ENCODE data around the gene NKX3-2.
"Not testable (repeated sequence)": the region's sequence is repeated elsewhere in the genome, so short reads cannot be mapped to it uniquely, and the experiment has no call there.

Gene NKX3-2

DNA sequence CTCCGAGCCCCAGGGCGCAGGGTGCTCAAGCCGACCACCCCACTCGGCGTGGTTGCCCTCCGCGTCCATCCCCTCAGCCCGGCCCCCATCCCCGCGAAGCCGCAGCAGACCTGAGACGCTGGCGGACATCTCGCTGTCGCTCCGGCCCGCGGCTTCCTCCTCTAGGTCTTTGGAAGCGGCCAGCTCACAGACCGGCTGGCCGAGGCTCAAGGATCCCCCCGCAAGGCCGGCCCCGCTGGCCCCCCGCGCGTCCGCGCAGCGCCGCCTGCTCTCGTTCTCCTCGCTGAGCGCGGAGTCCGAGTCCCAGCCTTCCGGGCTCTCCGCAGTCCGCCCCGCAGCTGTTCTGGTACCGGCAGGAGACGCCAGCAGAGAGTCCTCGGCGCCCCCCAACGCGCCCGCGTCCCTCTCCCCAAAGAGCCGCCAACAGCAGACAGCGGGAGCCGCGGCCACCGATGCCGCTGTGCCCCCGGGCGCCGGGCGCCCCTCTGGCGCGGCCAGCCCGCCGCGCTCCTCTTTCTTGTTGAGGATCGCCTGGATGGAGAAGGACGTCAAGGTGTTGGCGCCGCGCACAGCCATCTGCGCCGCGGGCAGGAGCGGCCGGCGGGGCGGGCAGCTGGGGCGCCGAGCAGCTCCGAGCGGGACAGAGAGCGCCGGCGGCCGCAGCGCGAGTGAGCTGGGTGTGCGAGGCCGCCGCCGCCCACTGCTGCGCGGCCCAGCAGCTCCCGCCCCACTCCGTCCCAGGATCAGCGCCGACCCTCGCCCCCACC lies at the start of gene NKX3-2:
Gene NKX3-2, minus strand, starts transcription at position 670 of the 767 bp plus-strand sequence. Its CDS starts 94 bp downstream, at position 576.
- no peak for ATAC-seq

DNA sequence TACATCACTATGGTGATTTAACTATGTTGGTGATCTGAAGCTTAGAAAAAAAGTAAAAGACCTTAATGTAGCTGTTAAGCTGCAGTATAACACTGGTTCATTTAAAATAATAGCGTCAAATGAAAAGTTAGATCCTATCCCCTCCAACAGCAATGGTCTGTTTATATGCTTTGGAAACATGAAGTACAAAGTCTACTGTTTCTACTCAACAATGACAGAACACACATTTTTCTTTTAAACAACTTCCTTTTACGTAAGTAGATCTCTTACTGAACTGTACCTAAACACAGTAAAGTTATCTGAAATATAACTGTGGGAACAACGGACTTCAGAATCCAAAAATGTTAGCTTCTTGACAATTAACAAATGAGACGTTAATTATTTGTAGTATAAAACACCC lies 47.9 kb upstream of the NKX3-2 start:
- ATAC-seq = no peak

DNA sequence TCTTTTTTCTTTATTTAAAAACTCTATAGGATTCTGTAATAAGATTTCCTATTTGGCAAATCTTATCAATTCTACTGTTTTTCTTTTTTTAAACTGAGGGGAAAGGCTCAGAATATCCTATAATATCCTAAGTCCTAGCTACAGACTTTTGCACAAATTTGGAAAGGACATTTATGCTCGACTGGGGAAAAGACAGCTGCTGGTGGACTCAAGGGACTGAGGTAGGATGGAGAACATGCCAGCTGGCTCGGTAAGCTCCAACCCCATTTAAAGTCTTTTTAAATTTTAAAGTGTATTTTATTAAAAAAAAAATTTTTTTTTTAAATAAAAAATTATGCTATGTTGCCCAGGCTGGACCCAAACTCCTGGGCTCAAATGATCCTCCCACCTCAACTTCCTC lies 46.5 kb upstream of the NKX3-2 start:
- ATAC-seq = no peak

DNA sequence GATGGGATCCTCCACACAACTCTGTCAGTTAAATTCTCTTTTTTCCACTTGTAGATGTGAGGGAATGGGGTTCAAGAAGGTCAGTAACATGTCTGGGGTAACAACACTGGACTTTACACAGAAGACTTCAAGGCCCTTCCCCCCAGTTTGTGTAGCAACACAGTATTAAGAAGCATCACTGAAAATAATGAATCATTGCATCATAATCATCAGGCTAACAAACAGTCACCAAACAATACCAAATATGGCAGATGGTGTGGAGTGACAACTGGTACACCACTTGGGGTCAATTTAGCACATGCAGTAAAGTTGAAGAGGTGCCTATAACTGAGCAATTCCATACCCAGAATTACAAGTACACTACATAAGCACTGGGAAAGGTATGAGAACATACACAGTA lies 44.6 kb upstream of the NKX3-2 start:
- ATAC-seq = no peak

DNA sequence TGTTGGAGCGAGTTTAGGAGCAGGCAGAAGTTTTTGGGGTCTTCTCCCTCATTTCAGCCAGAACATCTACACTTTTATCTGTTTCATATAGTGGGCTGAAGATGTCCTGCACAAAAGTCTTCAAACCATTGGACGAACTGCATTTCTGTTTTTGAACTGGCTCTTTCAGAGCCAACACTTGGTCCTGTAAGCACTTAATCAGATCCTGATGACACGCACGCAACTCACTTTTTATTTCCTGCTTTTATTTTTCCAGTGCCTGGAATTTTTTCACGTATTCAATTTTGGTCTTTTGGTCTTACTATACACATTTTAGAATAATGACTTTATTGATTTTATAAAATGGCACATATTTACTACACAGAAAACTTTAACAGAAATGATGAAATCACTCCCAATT lies 40.2 kb upstream of the NKX3-2 start:
- ATAC-seq = no peak

DNA sequence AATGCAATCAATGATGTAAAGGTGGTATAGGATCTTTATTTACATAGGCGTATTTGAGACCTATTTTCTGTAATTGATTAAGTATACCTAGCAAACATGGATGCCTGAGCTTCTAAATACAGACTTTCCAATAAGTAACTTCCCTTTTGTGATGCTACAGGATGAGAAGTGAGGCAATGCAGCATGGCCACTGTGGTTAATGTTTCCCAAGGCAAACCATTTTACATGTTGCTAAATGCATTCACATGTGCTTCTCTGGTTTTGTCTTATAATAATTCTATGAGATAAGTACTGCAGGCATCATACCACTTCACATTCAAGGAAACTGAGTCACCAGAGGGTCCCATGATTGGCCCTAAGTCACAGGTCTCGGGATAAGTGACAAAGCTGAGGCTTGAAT lies 35.7 kb upstream of the NKX3-2 start:
- no peak for ATAC-seq

DNA sequence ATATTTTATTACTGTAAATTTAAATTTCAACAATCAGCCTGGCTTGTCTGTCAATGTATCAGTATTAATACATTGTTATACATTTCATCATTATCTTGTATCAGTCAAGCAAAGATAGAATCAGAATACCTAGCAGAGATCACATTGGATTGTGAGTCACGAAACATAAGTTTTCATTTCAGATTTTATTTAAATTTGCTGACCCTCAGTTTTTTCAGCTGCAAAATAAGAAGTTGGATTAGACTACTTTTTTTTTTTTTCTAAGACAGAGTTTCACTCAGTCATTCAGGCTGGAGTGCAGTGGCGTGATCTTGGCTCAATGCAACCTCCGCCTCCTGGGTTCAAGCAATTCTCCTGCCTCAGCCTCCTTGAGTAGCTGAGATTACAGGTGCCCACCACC lies 33.4 kb upstream of the NKX3-2 start:
- ATAC-seq = no peak

DNA sequence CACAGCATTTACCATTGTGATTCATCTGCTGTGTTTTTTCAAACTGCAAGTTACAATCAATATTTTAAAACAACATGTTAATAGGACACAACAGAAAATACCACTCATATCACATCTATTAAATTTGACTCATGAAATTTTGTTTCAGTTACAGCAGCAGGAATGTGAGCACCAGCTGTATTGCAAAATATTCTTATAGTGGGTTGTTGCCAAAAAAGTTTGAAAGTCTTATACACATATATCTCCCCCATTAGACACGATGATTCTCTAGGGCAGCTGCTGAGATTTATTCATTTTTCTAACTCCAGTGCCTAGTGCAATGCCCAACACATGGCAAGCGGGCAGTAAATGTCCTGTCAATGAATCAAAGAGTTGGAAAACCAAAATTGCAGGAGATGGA lies 26.6 kb upstream of the NKX3-2 start:
- no peak for ATAC-seq

DNA sequence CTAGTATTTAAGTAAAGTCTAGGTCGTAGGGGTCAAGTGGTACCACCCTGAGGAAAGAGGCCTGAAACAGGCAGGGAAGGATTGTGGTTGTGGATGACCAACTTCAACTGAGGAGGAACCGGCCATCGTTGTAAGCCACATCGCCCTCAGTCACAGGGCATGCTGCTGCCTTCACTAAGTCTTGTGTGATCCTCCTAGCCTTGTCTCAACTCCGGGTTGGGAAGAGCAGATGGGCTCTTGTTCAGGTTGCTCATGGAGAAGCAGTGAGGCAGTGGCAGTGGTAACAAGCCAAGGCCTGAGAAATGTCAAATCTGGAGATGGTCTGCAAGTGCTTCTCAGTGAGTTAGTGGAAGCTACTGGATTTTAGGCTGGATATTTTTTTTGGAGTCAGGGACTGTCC lies 22.8 kb upstream of the NKX3-2 start:
- no peak for ATAC-seq

DNA sequence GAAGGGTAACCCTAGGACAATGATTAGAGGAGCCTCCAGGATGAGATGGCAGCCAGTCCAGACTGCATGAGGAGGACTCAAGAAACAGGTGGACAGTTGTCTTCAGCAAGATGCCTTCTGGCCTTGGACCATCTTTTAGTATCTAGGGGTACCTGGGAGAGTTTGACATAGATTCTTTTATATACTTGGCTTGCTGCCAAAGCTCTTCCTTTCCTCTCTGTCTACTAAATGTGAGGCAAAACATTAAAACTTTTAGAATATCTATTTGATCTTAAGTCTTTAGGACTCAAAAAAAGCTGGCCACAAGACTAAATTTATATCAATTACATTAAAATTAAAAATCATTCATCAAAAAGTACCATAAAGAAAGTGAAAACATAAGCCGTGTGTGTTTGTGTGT lies 18.6 kb upstream of the NKX3-2 start:
- ATAC-seq = no peak

DNA sequence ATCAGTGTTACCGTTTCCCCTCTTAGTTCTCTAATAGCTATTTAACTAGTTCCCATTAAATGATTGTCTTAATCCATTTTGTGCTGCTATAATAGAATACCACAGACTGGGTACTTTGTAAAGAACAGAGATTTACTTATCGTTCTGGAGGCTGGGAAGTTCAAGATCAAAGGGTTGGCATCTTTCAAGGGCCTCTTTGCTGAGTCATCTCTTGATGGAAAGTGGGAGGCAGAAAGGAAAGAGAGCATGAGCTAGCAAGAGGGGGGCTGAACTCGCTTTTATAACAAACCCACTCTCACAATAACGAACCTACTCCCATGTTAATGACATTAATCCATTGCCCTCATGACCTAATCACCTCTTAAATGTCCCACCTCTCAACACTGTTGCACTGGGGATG lies 17.4 kb upstream of the NKX3-2 start:
- ATAC-seq = no peak

DNA sequence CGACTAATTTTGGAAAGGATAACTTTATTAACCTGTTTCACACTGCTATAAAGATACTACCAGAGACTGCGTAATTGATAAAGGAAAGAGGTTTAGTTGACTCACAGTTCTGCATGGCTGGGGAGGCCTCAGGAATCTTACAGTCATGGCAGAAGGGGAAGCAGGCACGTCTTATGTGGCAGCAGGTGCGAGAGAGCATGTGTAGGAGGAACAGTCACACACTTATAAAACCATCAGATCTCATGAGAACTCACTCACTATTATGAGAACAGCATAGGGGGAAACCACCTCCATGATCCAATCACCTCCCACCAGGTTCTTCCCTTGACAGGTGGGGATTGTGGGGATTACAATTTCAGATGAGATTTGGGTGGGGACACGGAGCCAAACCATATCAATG lies 15.8 kb upstream of the NKX3-2 start:
- ATAC-seq = not testable (repeated sequence)

DNA sequence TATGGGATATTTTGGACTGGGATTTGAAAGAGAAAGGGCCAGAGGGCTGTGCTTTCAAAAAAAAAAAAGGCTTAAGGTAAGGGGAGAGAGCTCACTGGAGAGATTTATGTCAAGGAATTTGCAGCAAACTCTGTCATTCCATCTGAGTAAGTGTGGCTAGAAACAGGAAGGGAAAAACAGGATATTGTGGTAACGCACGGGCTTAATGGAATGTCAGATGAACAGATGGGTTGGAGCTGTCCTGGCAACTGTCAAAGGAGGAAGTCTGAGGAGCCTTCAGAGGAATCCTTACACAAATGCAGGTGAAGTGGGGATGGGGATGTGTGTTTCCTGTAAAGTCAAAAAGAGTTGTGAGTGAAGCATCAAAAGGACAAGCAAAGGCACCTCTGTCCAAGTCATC lies 15.1 kb upstream of the NKX3-2 start:
- no peak for ATAC-seq

DNA sequence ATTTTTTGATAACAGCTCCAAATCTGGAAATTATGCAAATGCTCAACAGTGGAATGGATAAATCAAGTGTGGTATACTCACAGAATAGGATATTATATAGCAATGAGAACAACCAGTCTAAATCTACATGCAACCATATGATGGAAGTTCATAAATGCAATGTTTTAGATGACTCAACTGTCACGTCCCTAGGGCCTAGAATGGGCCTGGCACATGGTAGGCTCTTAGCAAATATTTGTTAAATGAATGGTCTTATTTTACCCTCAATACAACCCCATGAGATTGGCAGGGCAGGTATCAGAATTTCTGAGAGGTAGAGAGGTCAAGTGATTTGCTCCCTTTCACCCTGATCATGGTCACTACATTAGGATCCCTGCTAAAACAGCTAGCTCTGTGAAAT lies 14.6 kb upstream of the NKX3-2 start:
- ATAC-seq = no peak

DNA sequence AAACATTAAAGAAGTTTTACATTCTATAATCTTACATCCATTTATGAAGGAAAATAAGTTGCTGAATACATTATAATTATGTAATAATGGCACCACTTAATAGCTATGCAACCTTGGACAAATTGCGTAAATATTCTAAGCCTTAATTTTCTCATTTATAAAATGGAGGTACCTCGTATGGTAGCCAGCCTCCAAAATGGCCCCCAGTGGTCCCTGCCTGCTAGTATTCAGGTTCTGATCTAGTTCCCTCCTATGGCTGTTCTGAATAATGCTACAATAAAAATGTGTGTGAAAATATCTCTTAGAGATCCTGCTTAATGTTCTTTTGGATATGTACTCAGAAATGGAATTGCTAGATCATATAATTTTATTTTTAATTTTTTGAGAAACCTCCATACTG lies 11.0 kb upstream of the NKX3-2 start:
- no peak for ATAC-seq

DNA sequence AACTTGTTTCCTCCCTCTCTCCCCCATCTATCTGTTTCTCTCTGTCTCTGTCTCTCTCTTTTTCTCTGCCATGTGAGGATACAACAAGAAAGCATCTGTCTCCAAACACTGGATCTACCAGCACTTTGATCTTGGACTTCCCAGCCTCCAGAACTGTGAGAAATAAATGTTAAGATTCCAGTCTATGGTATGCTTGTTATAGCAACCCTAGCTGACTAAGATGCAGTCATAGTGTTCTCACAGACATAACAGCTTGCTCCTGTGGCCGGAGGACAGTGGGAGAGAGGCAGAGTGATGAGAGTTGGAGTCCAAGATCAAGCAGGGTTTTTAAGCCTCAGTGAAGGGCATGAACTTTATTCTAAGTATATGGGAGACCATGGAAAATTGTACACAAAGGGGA lies 8.8 kb upstream of the NKX3-2 start:
- no peak for ATAC-seq

DNA sequence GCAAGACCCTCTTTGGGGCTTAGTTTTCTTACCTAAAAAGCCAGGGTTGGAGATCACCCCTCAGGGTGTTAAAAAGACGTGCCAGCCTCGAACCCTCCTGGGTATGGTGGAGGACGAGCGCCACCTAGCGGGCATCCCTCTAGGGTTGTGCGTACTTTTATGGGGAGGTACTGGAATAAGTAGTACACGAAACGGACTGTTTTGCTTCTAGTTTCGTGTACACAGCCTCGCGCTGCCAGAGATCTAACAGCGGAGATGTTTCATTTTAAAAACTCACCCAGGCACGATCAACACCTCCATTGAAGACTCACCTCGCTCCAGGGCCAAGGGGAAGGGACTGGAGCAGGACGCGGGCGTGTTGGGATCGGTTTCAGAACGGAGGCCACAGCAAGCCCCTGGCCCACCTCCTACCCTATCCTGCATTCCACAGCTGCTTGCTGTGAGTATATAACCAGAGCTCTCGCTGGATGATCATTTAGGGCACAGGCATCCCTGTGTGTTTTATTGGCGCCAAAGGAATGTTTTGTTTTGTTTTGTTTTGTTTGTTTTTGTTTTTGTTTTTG lies 4.8 kb upstream of the NKX3-2 start:
- peak; percentile 75 to 81 for ATAC-seq

DNA sequence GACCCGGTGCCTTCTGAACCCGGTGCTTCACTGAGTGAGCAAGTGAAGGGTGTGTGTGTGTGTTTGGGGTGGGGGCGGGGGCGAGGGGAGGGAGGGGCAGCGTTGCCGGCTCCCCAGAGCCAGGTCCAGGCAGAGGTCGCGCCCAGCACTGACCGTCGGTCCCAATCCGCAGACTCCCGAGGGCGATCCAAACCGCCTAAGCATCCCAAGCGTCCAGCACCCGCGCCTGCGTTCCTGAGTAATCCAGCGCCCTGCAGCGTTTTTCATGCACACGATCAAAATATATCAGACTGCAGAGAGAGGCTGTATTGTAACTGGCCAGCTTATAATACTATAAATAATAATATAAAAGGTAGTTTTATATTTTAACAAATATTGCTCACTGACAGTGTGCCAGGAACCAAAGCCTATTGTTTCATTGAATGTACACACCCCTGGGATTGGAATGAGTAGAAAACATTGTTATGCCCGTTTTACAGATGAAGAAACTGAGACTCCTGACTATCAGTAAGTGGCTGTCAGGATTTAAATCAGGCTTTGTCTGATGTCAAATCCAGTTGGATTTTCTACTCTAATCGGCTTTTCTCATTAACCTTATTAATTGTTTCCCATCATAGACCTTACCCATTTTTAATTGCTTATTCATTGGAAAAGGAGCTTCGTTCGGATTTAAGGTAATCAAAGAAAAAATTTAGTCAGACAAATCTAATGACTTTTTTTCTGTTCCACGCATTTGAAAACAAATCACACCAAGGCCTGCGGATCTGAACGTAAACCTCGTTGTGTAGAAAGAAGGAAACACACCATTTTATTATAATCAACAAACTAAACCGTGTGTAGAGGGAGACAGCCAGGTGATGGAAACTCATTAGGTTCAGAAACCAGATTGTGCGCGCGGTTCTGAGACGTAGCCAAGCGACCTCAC lies 4.0 kb upstream of the NKX3-2 start:
- no peak for ATAC-seq

DNA sequence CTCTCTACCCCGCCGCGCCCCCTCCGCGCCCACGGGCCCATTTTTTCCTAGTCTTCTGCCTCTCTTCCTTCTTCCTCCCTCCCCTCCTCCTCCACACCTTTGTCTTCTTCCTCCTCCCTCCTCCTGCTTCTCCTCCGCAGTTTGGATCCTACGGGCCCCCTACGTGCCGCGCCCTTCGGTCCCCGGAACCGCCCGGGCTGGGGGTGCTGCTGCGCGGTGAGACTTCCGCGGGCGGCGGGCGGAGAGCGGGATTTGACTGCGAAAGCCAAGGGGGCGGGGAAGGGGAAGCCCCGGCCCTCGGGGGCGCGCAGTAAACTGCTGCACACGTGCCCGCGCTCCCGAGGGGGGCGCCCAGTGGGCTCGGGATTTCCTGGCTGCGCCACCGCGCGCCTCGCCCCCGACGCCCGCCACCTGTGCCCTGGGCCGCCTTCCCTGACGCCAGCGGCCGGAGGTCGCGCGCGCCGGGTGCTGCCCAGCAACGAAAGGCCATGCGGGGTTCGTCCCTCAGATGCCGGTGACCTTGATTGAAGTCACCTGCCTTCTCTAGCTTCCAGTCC lies 3.3 kb upstream of the NKX3-2 start:
- no peak for ATAC-seq

DNA sequence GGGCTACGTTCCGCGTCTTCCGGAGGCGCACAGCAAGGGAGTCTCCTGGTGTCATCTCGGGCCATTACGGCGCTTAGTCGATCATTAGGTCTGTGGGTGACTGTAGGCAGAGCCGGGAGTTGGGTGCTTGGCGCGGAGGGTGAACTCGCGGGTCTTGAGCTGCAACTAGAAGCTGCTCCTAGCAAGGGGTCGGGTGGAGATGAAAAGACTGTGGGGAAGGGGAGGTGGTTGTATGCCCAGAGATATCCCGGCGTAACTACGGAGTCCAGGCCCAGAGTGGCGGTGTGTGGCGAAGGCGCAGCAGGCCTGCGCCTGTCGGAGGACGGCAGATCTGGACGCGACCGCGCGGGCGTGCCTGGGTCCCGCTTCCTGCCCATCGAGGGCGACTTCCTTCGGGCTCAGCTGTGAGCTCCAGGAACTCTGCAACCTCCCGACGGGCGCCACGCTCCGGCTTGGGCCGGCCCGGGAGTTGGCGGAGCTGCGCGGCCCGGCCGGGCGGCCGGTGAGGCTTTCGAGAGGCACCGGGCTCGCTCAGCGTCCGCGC lies 2.7 kb upstream of the NKX3-2 start:
- ATAC-seq = no peak

DNA sequence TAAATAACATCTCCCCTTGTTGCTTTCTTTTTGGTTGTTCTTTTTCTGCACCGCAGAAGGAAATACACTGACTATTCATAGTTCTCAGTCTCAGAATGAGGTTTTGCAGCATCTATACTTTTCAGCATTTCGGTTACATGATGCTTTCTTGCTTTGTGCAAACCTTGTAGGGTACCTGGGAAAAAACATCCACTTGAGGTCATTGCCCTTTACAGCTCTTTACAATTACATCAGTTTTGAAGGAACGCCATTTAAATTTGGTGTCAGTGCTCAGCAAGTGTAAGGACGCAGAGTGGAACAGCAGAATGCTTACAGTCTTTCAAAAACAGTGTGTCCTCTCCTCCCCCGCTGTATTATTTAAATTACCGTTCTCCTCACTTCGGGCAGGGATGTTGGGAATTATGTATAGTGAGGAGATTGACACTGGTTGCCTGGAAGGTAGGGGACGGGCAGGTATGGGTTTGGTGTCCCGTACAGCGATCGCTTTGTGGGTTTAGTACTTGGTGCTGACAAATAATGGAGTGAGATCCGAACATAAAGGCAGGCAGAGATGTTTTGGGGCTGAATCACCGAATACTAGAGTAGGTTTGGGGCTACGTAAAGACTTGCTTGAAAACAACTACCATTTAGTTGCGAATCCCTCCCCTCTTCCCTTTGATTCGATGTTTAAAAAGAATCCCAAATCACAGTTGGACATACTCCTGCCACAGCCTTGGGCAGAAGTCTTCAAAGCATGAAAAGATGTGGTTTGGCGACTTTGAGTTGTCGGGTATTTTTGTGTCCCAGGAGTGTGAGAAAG lies 2.0 kb upstream of the NKX3-2 start:
- ATAC-seq = no peak

DNA sequence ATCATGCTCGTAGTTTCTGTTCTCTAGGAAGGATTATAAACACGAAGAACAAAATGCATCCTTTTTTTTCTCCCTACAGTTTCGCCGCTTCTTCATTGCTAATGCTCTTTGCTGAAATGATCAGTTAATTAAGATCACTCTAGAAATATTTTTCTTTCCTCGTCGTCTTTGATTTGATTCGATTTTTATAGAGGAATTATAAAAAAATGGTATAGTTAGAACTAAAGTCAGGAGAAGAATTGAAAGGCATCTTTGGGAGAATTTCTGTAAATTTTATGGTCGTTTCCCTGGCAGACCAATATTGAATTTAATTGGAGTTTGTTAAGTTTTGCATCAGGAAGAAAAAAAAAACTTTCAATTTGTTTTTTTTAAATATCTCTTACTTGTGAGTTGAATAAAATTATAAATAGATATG lies 1.1 kb upstream of the NKX3-2 start:
- no peak for ATAC-seq

Measured in activated CD4-positive, CD25-positive, alpha-beta regulatory T cell treated with anti-CD3 and anti-CD28 coated beads, Interleukin-2, amount 50 U/mL, for 24 hours (primary cell).